ENCODE measurements around the gene MC2R.
"Not testable (repeated sequence)": the region's sequence is repeated elsewhere in the genome, so short reads cannot be mapped to it uniquely, and the experiment has no call there.

Gene MC2R

GRCh38 chr18:13892098-13892497, 23.2 kb downstream of the MC2R start:
- DNase-seq (ENCODE audit: low spot score), result peak; percentile 27

- no peak for DNase-seq (ENCODE audit: low spot score)
Measured at GRCh38 chr18:13890761-13891361, 24.5 kb downstream of the MC2R start.

- no peak for DNase-seq (ENCODE audit: low spot score)
Measured at GRCh38 chr18:13889671-13890070, 25.7 kb downstream of the MC2R start.

- DNase-seq (ENCODE audit: low spot score), result no peak
Measured at GRCh38 chr18:13888191-13888716, 27.1 kb downstream of the MC2R start.

- no peak for DNase-seq (ENCODE audit: low spot score)
Measured at GRCh38 chr18:13885009-13885408, 30.3 kb downstream of the MC2R start.

- no peak for DNase-seq (ENCODE audit: low spot score)
Measured at GRCh38 chr18:13879937-13880336, 35.4 kb downstream of the MC2R start.

GRCh38 chr18:13879492-13879891, 35.8 kb downstream of the MC2R start:
- no peak for DNase-seq (ENCODE audit: low spot score)

GRCh38 chr18:13878857-13879256, 36.5 kb downstream of the MC2R start:
- DNase-seq (ENCODE audit: low spot score), result no peak

GRCh38 chr18:13877157-13877556, 38.2 kb downstream of the MC2R start:
- DNase-seq (ENCODE audit: low spot score), result no peak

- DNase-seq (ENCODE audit: low spot score), result no peak
Measured at GRCh38 chr18:13874558-13874957, 40.8 kb downstream of the MC2R start.

GRCh38 chr18:13872932-13873331, 42.4 kb downstream of the MC2R start:
- DNase-seq (ENCODE audit: low spot score), result peak; percentile 40

GRCh38 chr18:13872373-13872772, 43.0 kb downstream of the MC2R start:
- peak; percentile 45 for DNase-seq (ENCODE audit: low spot score)

- DNase-seq (ENCODE audit: low spot score), result peak; percentile 48
Measured at GRCh38 chr18:13871701-13872100, 43.6 kb downstream of the MC2R start.

- DNase-seq (ENCODE audit: low spot score), result peak; percentile 57
Measured at GRCh38 chr18:13868501-13869271, 46.6 kb downstream of the MC2R start.

- not testable (repeated sequence) for DNase-seq (ENCODE audit: low spot score)
Measured at GRCh38 chr18:13862898-13863297, 52.4 kb downstream of the MC2R start.

GRCh38 chr18:13849791-13850190, 65.5 kb downstream of the MC2R start:
- DNase-seq (ENCODE audit: low spot score), result no peak

- DNase-seq (ENCODE audit: low spot score), result no peak
Measured at GRCh38 chr18:13836559-13836958, 78.8 kb downstream of the MC2R start.

- DNase-seq (ENCODE audit: low spot score), result peak; percentile 20
Measured at GRCh38 chr18:13835202-13835601, 80.1 kb downstream of the MC2R start.

GRCh38 chr18:13834496-13835015, 80.8 kb downstream of the MC2R start:
- DNase-seq (ENCODE audit: low spot score), result no peak
